H1 (cell line): Measurements from ENCODE around the gene GRB7. TPM values are rescaled to one million over a fixed set of nuclear protein-coding genes. Genes with fewer than 3 reads are reported as not detected.

ENCODE experiments used
- BACH1 ChIP-seq: IDR thresholded peaks from 2 replicates; pipeline ENCODE4 v1.6.1; 2012; ENCODE audit warnings: low read length, improper control_type of control experiment
- BCL11A ChIP-seq, 2 experiments: IDR thresholded peaks; one replicate each; pipeline ENCODE4 v1.6.1; 2011; ENCODE audit warnings: low read depth in 2 of 2, low read length in 2 of 2, mild to moderate bottlenecking in 2 of 2
- CBX5 ChIP-seq: fragments of 300-800, 300-1000 bp; sonication (generic); IDR thresholded peaks from 2 replicates; pipeline ENCODE4 v1.7.1; 2016; ENCODE audit warnings: antibody characterized with exemption, low read length, low read depth
- HDAC2 ChIP-seq, 2 experiments: fragments of 300-600 bp in 1 of 2; sonication (generic) in 1 of 2; IDR thresholded peaks; 2 replicates each; pipeline ENCODE4 v1.6.1; 2011 to 2012; ENCODE audit warnings: low read depth in 2 of 2, low read length in 2 of 2, mild to moderate bottlenecking in 2 of 2, moderate library complexity in 2 of 2, borderline replicate concordance in 1 of 2, inconsistent platforms in 1 of 2
- PHF8 ChIP-seq: fragments of 200-600 bp; sonication (generic); conservative IDR thresholded peaks from 2 replicates; pipeline ENCODE4 v1.7.1; 2012; ENCODE audit warnings: low read depth, mild to moderate bottlenecking, inconsistent platforms, low read length, moderate library complexity
- POU5F1 ChIP-seq: IDR thresholded peaks from 2 replicates; pipeline ENCODE4 v1.6.1; 2011; ENCODE audit warnings: low read depth, mild to moderate bottlenecking, low read length, moderate library complexity
- RBBP5 ChIP-seq: IDR thresholded peaks from 2 replicates; pipeline ENCODE4 v1.7.1; 2012; ENCODE audit warnings: low read depth, mild to moderate bottlenecking, inconsistent platforms, low read length, moderate library complexity, borderline replicate concordance
- polyA plus RNA-seq, 7 experiments: library from polyadenylated mRNA; depleted of rRNA in 3 of 7; stranded (reverse) in 5 of 7; unstranded in 2 of 7; fragments of >200 nt in 5 of 7; fragments of 200-250 nt in 2 of 7; gene quantifications; 1 replicate in 5 of 7; 2 replicates in 1 of 7; 4 replicates in 1 of 7; pipeline versions ENCODE4 v1.2.1 to v1.2.3, GENCODE V29; 2011 to 2013; ENCODE audit warnings: missing spikeins in 2 of 7, mixed read lengths in 2 of 7
- total RNA-seq: library from RNA; stranded (reverse); fragmentation: NEBNext Ultra II Directional; extraction: Animal tissue kit (Norgen Biotek cat#: 25700); gene quantifications from 2 replicates; pipeline ENCODE4 v1.2.1, GENCODE V29; 2021
- TF ChIP-seq, protein P1 (sequence below): IDR thresholded peaks from 2 replicates; pipeline ENCODE4 v1.6.1; 2012; ENCODE audit warnings: low read length, inconsistent platforms

The GRB7 gene
- total and polyA plus RNA-seq, 2 of the 8 experiments (the other 6 are each of a cell fraction or from before 2014, with no cell fraction given): 32.2 to 41.5 TPM

DNA sequence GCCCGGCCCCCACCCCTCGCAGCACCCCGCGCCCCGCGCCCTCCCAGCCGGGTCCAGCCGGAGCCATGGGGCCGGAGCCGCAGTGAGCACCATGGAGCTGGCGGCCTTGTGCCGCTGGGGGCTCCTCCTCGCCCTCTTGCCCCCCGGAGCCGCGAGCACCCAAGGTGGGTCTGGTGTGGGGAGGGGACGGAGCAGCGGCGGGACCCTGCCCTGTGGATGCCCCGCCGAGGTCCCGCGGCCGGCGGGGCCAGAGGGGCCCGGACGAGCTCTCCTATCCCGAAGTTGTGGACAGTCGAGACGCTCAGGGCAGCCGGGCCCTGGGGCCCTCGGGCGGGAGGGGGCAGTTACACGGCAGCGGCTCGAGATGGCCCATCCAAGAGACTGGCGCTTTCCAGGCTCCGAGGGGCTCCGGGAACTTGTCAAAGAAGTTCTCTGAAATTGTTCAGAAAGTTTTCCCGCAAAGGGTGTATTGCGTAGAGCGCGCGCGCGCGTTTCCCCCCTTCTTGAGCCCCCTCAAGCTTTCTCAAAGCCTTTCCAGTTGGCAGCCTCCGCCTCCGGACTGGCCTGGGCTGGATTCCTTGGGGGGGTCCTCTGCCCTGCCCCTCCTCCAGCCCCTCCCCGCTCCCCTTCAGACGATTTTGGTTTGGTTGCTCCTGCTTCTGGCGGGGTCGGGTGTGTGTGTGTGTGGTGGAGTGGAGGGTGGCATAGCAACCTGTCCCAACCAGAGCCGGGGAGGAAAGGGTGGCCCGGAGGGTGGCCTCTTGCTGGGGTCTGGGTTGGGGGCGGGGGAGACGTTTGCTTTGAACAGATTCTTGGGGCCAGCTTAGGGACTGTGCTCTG, 37.4 kb upstream of the GRB7 start (continued):
- TF ChIP-seq BACH1 (no peak), CBX5 (no peak), HDAC2 (IDR thresholded peaks at IDR 0.05; ENCODE audit: borderline replicate concordance in 1 of 2, low read depth in 2 of 2, low read length in 2 of 2) (no peak), POU5F1 (no peak), BCL11A (IDR thresholded peaks at IDR 0.05; ENCODE audit: low read depth in 2 of 2, low read length in 2 of 2) (no peak), PHF8 (0 out of 2 replicates have a peak, but pooled peaks have one; percentile 38), RBBP5 (0 out of 2 replicates have a peak, but pooled peaks have one; percentile 59)
- TF ChIP-seq, protein P1, sequence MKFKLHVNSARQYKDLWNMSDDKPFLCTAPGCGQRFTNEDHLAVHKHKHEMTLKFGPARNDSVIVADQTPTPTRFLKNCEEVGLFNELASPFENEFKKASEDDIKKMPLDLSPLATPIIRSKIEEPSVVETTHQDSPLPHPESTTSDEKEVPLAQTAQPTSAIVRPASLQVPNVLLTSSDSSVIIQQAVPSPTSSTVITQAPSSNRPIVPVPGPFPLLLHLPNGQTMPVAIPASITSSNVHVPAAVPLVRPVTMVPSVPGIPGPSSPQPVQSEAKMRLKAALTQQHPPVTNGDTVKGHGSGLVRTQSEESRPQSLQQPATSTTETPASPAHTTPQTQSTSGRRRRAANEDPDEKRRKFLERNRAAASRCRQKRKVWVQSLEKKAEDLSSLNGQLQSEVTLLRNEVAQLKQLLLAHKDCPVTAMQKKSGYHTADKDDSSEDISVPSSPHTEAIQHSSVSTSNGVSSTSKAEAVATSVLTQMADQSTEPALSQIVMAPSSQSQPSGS: no peak
